ENCODE results near the gene NDUFAF2.

DNA sequence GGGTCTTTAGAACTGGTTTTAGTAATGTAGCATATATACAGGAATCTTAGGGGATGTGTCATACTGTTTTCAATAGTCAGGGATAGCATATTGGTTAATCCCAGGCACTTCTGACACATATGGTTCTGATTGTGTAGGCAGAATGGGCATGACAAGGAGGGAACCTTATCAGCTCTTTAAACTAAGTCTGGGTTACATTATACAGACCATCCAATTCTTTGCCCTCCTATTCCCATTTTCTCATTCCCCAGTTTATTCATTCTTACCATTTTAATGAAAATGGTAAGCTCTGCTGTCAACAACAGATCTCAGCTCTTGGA, 85.1 kb downstream of the NDUFAF2 start:
- TF ChIP-seq EGR1 (IDR thresholded peaks at IDR 0.05; ENCODE audit: borderline replicate concordance in 1 of 2, low read depth in 2 of 2, low read length in 2 of 2) = no peak
- no peak for TF ChIP-seq JUND (IDR thresholded peaks at IDR 0.05; ENCODE audit: low read depth, low read length)
- no peak for TF ChIP-seq SPI1 (IDR thresholded peaks at IDR 0.05; ENCODE audit: borderline replicate concordance, insufficient read depth, low read depth, low read length)
- TF ChIP-seq PML (IDR thresholded peaks at IDR 0.05; ENCODE audit: low read length) = no peak
- no peak for TF ChIP-seq POLR2A (IDR thresholded peaks at IDR 0.05; ENCODE audit: low read depth, low read length)
- TF ChIP-seq POLR2AphosphoS5 (IDR thresholded peaks at IDR 0.05; ENCODE audit: low read length) = no peak
- no peak for TF ChIP-seq TBL1XR1 (IDR thresholded peaks at IDR 0.05; ENCODE audit: low read depth, low read length)
- TF ChIP-seq, protein P1, sequence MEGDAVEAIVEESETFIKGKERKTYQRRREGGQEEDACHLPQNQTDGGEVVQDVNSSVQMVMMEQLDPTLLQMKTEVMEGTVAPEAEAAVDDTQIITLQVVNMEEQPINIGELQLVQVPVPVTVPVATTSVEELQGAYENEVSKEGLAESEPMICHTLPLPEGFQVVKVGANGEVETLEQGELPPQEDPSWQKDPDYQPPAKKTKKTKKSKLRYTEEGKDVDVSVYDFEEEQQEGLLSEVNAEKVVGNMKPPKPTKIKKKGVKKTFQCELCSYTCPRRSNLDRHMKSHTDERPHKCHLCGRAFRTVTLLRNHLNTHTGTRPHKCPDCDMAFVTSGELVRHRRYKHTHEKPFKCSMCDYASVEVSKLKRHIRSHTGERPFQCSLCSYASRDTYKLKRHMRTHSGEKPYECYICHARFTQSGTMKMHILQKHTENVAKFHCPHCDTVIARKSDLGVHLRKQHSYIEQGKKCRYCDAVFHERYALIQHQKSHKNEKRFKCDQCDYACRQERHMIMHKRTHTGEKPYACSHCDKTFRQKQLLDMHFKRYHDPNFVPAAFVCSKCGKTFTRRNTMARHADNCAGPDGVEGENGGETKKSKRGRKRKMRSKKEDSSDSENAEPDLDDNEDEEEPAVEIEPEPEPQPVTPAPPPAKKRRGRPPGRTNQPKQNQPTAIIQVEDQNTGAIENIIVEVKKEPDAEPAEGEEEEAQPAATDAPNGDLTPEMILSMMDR (IDR thresholded peaks at IDR 0.05 in 2 of 3, conservative IDR thresholded peaks at IDR 0.05 in 1 of 3; ENCODE audit: control insufficient read depth in 2 of 3, extremely low read depth in 1 of 3, insufficient read depth in 1 of 3, low read depth in 3 of 3, low read length in 3 of 3) = no peak
- no peak for TF ChIP-seq RELA (IDR thresholded peaks at IDR 0.05; ENCODE audit: borderline replicate concordance, partially characterized antibody)
- TF ChIP-seq, protein P2, sequence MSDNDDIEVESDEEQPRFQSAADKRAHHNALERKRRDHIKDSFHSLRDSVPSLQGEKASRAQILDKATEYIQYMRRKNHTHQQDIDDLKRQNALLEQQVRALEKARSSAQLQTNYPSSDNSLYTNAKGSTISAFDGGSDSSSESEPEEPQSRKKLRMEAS (IDR thresholded peaks at IDR 0.05; ENCODE audit: low read depth, low read length) = no peak
- TF ChIP-seq, protein P3, sequence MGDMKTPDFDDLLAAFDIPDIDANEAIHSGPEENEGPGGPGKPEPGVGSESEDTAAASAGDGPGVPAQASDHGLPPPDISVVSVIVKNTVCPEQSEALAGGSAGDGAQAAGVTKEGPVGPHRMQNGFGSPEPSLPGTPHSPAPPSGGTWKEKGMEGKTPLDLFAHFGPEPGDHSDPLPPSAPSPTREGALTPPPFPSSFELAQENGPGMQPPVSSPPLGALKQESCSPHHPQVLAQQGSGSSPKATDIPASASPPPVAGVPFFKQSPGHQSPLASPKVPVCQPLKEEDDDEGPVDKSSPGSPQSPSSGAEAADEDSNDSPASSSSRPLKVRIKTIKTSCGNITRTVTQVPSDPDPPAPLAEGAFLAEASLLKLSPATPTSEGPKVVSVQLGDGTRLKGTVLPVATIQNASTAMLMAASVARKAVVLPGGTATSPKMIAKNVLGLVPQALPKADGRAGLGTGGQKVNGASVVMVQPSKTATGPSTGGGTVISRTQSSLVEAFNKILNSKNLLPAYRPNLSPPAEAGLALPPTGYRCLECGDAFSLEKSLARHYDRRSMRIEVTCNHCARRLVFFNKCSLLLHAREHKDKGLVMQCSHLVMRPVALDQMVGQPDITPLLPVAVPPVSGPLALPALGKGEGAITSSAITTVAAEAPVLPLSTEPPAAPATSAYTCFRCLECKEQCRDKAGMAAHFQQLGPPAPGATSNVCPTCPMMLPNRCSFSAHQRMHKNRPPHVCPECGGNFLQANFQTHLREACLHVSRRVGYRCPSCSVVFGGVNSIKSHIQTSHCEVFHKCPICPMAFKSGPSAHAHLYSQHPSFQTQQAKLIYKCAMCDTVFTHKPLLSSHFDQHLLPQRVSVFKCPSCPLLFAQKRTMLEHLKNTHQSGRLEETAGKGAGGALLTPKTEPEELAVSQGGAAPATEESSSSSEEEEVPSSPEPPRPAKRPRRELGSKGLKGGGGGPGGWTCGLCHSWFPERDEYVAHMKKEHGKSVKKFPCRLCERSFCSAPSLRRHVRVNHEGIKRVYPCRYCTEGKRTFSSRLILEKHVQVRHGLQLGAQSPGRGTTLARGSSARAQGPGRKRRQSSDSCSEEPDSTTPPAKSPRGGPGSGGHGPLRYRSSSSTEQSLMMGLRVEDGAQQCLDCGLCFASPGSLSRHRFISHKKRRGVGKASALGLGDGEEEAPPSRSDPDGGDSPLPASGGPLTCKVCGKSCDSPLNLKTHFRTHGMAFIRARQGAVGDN (IDR thresholded peaks at IDR 0.05) = no peak
- TF ChIP-seq TARDBP (IDR thresholded peaks at IDR 0.05; ENCODE audit: borderline replicate concordance) = no peak
- TF ChIP-seq NFYB (IDR thresholded peaks at IDR 0.05; ENCODE audit: insufficient read depth, low read depth, low read length) = no peak
- no peak for TF ChIP-seq SUZ12 (IDR thresholded peaks at IDR 0.05; ENCODE audit: unreplicated experiment)
